Nephron (organoid): Measurements from ENCODE around the gene LIMK1.
A peak's percentile ranks its signal among the peaks of the same experiment; 100 is the strongest.

Source experiments
- H3K27ac Mint-ChIP-seq, 3 experiments: 2 replicates each; pipeline ENCODE4 v1.8.0; 2020; ENCODE audit warnings: mixed read lengths in 3 of 3, mild to moderate bottlenecking in 2 of 3, moderate library complexity in 1 of 3
- H3K27me3 Mint-ChIP-seq: 2 replicates; pipeline ENCODE4 v1.8.0; 2021; ENCODE audit warnings: low read depth, mild to moderate bottlenecking, moderate library complexity, mixed read lengths
- H3K36me3 Mint-ChIP-seq: 2 replicates; pipeline ENCODE4 v1.8.0; 2020; ENCODE audit warnings: low read depth, mixed read lengths
- H3K4me1 Mint-ChIP-seq: 2 replicates; pipeline ENCODE4 v1.8.0; 2020; ENCODE audit warnings: mixed read lengths
- H3K4me3 Mint-ChIP-seq, 3 experiments: 2 replicates each; pipeline ENCODE4 v1.8.0; 2020; ENCODE audit warnings: mild to moderate bottlenecking in 3 of 3, mixed read lengths in 3 of 3, moderate library complexity in 2 of 3
- H3K9me3 Mint-ChIP-seq: 2 replicates; pipeline ENCODE4 v1.8.0; 2020; ENCODE audit warnings: mixed read lengths
- TF ChIP-seq, protein P1 (sequence below), 3 experiments: fragments of 200-600 bp; sonication (generic); IDR thresholded peaks; one replicate each; pipeline ENCODE4 v1.5.0; 2021; ENCODE audit warnings: antibody characterized with exemption in 3 of 3; ENCODE audit not compliant: unreplicated experiment in 3 of 3

LIMK1 gene

GRCh38 chr7:74069790-74070618 is 13.6 kb upstream of the LIMK1 start:
- Mint-ChIP-seq H3K36me3 (no peaks in the 10 kb centered on the region), H3K27me3 (peaks cover 12% of the 10 kb centered on the region), H3K4me1 (peaks cover 6% of the 10 kb centered on the region)

DNA sequence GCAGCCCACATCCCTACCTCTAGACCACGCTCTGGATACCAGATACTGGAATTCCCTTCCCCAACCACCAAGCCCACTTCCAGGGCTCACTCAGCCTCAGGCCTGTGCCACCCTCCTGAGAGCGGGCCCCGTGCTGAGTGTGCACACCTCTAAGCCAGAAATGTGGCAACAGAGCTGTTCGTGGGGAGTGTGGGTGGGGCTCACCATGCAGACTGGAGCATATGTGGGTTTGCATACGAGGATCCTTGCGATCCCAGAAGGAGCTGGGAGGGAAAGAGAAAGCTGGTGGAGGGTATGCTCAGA is 13.0 kb upstream of the LIMK1 start:
- Mint-ChIP-seq H3K36me3 (no peaks in the 10 kb centered on the region), H3K9me3 (no peaks in the 10 kb centered on the region), H3K4me3 (no peak overlapping the region), H3K27ac (no peak overlapping the region), H3K27me3 (peaks cover 12% of the 10 kb centered on the region), H3K4me1 (peaks cover 7% of the 10 kb centered on the region)
- TF ChIP-seq, protein P1, sequence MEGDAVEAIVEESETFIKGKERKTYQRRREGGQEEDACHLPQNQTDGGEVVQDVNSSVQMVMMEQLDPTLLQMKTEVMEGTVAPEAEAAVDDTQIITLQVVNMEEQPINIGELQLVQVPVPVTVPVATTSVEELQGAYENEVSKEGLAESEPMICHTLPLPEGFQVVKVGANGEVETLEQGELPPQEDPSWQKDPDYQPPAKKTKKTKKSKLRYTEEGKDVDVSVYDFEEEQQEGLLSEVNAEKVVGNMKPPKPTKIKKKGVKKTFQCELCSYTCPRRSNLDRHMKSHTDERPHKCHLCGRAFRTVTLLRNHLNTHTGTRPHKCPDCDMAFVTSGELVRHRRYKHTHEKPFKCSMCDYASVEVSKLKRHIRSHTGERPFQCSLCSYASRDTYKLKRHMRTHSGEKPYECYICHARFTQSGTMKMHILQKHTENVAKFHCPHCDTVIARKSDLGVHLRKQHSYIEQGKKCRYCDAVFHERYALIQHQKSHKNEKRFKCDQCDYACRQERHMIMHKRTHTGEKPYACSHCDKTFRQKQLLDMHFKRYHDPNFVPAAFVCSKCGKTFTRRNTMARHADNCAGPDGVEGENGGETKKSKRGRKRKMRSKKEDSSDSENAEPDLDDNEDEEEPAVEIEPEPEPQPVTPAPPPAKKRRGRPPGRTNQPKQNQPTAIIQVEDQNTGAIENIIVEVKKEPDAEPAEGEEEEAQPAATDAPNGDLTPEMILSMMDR (IDR thresholded peaks at IDR 0.05; ENCODE audit: unreplicated experiment in 3 of 3) = no peak

More at GRCh38 chr7:74069790-74070618, 13.6 kb upstream of the LIMK1 start:
- no peak overlapping the region for H3K27ac Mint-ChIP-seq
- H3K4me3 Mint-ChIP-seq = no peak overlapping the region
- no peaks in the 10 kb centered on the region for H3K9me3 Mint-ChIP-seq
- TF ChIP-seq, protein P1 (IDR thresholded peaks at IDR 0.05; ENCODE audit: unreplicated experiment in 3 of 3) = no peak

GRCh38 chr7:74071121-74071520 is 12.5 kb upstream of the LIMK1 start:
- Mint-ChIP-seq H3K9me3 (no peaks in the 10 kb centered on the region), H3K27me3 (peaks cover 6% of the 10 kb centered on the region), H3K27ac (no peak overlapping the region), H3K4me1 (peaks cover 7% of the 10 kb centered on the region), H3K36me3 (no peaks in the 10 kb centered on the region), H3K4me3 (no peak overlapping the region)
- TF ChIP-seq, protein P1 (IDR thresholded peaks at IDR 0.05; ENCODE audit: unreplicated experiment in 3 of 3) = no peak

GRCh38 chr7:74074770-74075169 is 8.8 kb upstream of the LIMK1 start:
- H3K9me3 Mint-ChIP-seq = no peaks in the 10 kb centered on the region
- no peak overlapping the region for H3K4me3 Mint-ChIP-seq
- no peaks in the 10 kb centered on the region for H3K36me3 Mint-ChIP-seq
- peaks cover 18% of the 10 kb centered on the region for H3K4me1 Mint-ChIP-seq
- peaks cover 10% of the 10 kb centered on the region for H3K27me3 Mint-ChIP-seq
- TF ChIP-seq, protein P1 (IDR thresholded peaks at IDR 0.05; ENCODE audit: unreplicated experiment in 3 of 3) = no peak
- H3K27ac Mint-ChIP-seq = no peak overlapping the region

DNA sequence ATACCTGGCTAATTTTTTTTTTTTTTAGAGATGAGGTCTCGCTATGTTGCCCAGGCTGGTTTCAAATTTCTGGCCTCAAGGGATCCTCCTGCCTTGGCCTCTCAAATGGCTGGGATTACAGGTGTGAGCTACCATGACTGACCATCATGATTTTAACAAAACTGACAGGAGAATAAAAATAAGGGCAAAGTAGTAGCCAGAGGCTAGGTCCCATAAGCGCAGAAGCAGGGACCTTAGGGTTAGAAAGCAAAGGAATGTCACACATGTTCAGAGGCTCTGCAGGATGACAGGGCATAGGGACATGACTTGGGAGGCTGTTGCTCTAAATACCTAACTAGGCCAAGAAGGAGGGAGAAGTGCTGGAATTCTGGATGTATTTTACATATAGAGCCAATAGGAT is 5.1 kb upstream of the LIMK1 start:
- peaks cover 5% of the 10 kb centered on the region for H3K27me3 Mint-ChIP-seq
- H3K4me1 Mint-ChIP-seq = peaks cover 18% of the 10 kb centered on the region
- peak overlapping the region; percentile 46 to 62 (median 53) for H3K27ac Mint-ChIP-seq
- peak overlapping the region in 1 of 3 experiments; percentile 41 for H3K4me3 Mint-ChIP-seq
- H3K36me3 Mint-ChIP-seq = no peaks in the 10 kb centered on the region
- no peaks in the 10 kb centered on the region for H3K9me3 Mint-ChIP-seq
- TF ChIP-seq, protein P1 (IDR thresholded peaks at IDR 0.05; ENCODE audit: unreplicated experiment in 3 of 3) = no peak

- Mint-ChIP-seq H3K27me3 (peaks cover 5% of the 10 kb centered on the region), H3K27ac (peak overlapping the region; percentile 68 to 97 (median 96)), H3K9me3 (no peaks in the 10 kb centered on the region), H3K36me3 (peaks cover 12% of the 10 kb centered on the region), H3K4me1 (peaks cover 16% of the 10 kb centered on the region), H3K4me3 (peak overlapping the region; percentile 83 to 87 (median 85))
- TF ChIP-seq, protein P1 (IDR thresholded peaks at IDR 0.05; ENCODE audit: unreplicated experiment in 3 of 3) = no peak
These were observed 861 bp upstream of the LIMK1 start for GRCh38 chr7:74082770-74083116.
